ENCODE results near the gene ACTRT3.

DNA sequence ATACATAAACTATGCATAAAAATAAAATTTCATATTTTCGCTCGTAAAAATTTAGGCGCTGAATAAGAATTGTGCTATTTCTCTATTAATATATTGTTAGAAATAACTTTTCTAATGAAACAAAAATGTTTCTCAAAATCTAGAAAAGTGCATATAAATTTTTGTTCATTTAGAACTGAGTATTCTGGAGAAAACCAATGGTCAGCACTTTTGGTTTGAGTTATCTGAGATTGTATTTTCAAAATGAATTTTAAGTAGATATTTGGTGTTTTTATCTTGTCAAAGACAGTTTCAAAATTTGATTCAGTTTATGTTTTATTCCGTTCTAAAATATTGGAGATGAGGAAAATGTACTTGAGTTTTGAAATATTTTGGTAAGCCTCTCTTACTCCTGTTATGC is 17.8 kb upstream of the ACTRT3 start:
- TF ChIP-seq CTCF (IDR thresholded peaks at IDR 0.05) (no peak), POLR2AphosphoS5 (IDR thresholded peaks at IDR 0.05) (no peak), POLR2A (IDR thresholded peaks at IDR 0.05) (no peak)
